ENCODE measurements around the gene TSPAN7.

TSPAN7 gene

GRCh38 chrX:38661561-38661960, 100.2 kb downstream of the TSPAN7 start:
- Histone ChIP-seq H4K8ac (ENCODE audit: low read depth, low read length) (no peak overlapping the region), H3K4me1 (ENCODE audit: control insufficient read depth in 1 of 2, insufficient read depth in 2 of 2, low read length in 2 of 2) (no peaks in the 10 kb centered on the region), H3K9ac (ENCODE audit: low read length) (no peak overlapping the region), H3K4me3 (ENCODE audit: low read depth, low read length) (no peak overlapping the region), H3K4me2 (ENCODE audit: low read length) (no peak overlapping the region), H3K14ac (ENCODE audit: low read length) (no peak overlapping the region), H3K9me3 (ENCODE audit: insufficient read depth, low read depth, low read length) (no peaks in the 10 kb centered on the region), H2AFZ (ENCODE audit: insufficient read depth, low read length, poor library complexity) (no peak overlapping the region), H2BK120ac (ENCODE audit: insufficient read depth, low read length, poor library complexity) (no peak overlapping the region), H3K18ac (ENCODE audit: low read length) (no peak overlapping the region), H3K27ac (ENCODE audit: low read depth, low read length) (no peak overlapping the region), H3K79me1 (ENCODE audit: low read length) (no peaks in the 10 kb centered on the region), H3K36me3 (ENCODE audit: control insufficient read depth in 1 of 2, insufficient read depth in 2 of 2, low read length in 2 of 2) (no peaks in the 10 kb centered on the region), H2BK12ac (ENCODE audit: low read length) (no peak overlapping the region), H3K23ac (ENCODE audit: low read length) (no peak overlapping the region), H4K91ac (ENCODE audit: low read depth, low read length) (no peak overlapping the region), H2AK5ac (ENCODE audit: low read length) (no peak overlapping the region), H2BK5ac (ENCODE audit: low read depth, low read length, poor library complexity) (no peak overlapping the region), H3K4ac (ENCODE audit: low read depth, low read length) (no peak overlapping the region), H3K79me2 (ENCODE audit: control insufficient read depth, insufficient read depth, low read length, poor library complexity) (no peaks in the 10 kb centered on the region), H4K12ac (ENCODE audit: low read depth, low read length) (no peak overlapping the region), H3K27me3 (ENCODE audit: insufficient read depth, low read length) (no peaks in the 10 kb centered on the region)
- no CpG with 5 or more reads among the region's 5 CpGs for WGBS (ENCODE audit: extremely low coverage, insufficient coverage, insufficient read length)
- DNase-seq: no peak

DNA sequence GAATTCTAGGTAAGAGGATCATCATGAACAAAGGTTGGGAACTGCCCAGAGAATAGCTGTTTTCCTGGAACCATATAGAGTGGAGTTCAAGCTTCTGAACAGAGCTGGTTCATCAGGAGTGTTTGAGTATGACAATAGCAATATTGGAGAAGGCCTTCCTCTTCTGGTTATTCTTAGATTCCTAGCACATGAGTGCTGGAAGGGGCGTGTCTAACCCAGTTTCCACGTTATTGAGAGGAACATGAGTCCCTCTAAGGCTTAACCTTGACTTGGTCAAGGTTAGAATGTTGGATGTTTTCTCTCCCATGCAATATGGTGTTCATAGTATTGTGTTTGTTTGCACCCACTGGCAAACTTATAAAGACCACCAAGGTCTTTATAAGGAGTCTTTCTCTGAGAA, 101.3 kb downstream of the TSPAN7 start:
- H2BK12ac ChIP-seq (ENCODE audit: low read length): no peak overlapping the region

DNA sequence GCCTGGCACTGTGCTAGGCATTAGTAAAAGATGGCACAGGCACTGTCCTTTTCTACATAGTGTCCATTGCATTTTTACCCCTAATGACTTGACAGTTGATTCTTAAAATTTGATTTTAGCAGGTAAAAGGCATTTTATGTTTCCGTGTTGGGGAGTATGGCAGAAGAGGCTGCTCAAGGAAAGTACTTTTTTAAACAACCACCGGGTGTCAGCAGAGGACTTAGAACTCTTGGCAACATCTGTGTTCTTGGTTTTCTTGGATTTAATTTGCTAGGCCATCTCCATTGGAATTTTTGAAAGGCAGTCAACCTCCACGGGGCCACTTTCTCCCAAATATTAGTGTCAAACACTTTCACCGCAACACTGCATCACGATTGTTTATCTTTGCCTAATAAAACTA, 102.9 kb downstream of the TSPAN7 start:
- Histone ChIP-seq H3K18ac (ENCODE audit: low read length) (no peak overlapping the region), H4K8ac (ENCODE audit: low read depth, low read length) (no peak overlapping the region), H2AK5ac (ENCODE audit: low read length) (no peak overlapping the region), H3K14ac (ENCODE audit: low read length) (no peak overlapping the region), H4K91ac (ENCODE audit: low read depth, low read length) (no peak overlapping the region), H3K36me3 (ENCODE audit: control insufficient read depth in 1 of 2, insufficient read depth in 2 of 2, low read length in 2 of 2) (no peaks in the 10 kb centered on the region), H2BK120ac (ENCODE audit: insufficient read depth, low read length, poor library complexity) (no peak overlapping the region), H3K9ac (ENCODE audit: low read length) (no peak overlapping the region), H3K27me3 (ENCODE audit: insufficient read depth, low read length) (no peaks in the 10 kb centered on the region), H3K27ac (ENCODE audit: low read depth, low read length) (no peak overlapping the region), H2BK12ac (ENCODE audit: low read length) (no peak overlapping the region), H3K23ac (ENCODE audit: low read length) (no peak overlapping the region), H3K4me2 (ENCODE audit: low read length) (no peak overlapping the region), H2AFZ (ENCODE audit: insufficient read depth, low read length, poor library complexity) (no peak overlapping the region), H3K9me3 (ENCODE audit: insufficient read depth, low read depth, low read length) (no peaks in the 10 kb centered on the region), H4K12ac (ENCODE audit: low read depth, low read length) (no peak overlapping the region), H3K4ac (ENCODE audit: low read depth, low read length) (no peak overlapping the region), H3K4me3 (ENCODE audit: low read depth, low read length) (no peak overlapping the region), H3K79me2 (ENCODE audit: control insufficient read depth, insufficient read depth, low read length, poor library complexity) (no peaks in the 10 kb centered on the region), H3K79me1 (ENCODE audit: low read length) (no peaks in the 10 kb centered on the region), H2BK5ac (ENCODE audit: low read depth, low read length, poor library complexity) (no peak overlapping the region), H3K4me1 (ENCODE audit: control insufficient read depth in 1 of 2, insufficient read depth in 2 of 2, low read length in 2 of 2) (no peaks in the 10 kb centered on the region)
- peak in 1 of 2 donors; percentile 47 for DNase-seq
- WGBS (ENCODE audit: extremely low coverage, insufficient coverage, insufficient read length): no CpG with 5 or more reads among the region's 5 CpGs

More for the DNA sequence above, 101.3 kb downstream of the TSPAN7 start:
- H3K4me1 ChIP-seq (ENCODE audit: control insufficient read depth in 1 of 2, insufficient read depth in 2 of 2, low read length in 2 of 2): no peaks in the 10 kb centered on the region
- no peak overlapping the region for H3K14ac ChIP-seq (ENCODE audit: low read length)
- no peak overlapping the region for H2BK120ac ChIP-seq (ENCODE audit: insufficient read depth, low read length, poor library complexity)
- no peaks in the 10 kb centered on the region for H3K9me3 ChIP-seq (ENCODE audit: insufficient read depth, low read depth, low read length)
- H2BK5ac ChIP-seq (ENCODE audit: low read depth, low read length, poor library complexity): no peak overlapping the region
- no peak overlapping the region for H3K9ac ChIP-seq (ENCODE audit: low read length)
- no peak overlapping the region for H3K4me2 ChIP-seq (ENCODE audit: low read length)
- H3K23ac ChIP-seq (ENCODE audit: low read length): no peak overlapping the region
- WGBS (ENCODE audit: extremely low coverage, insufficient coverage, insufficient read length): no CpG with 5 or more reads among the region's 2 CpGs
- no peak overlapping the region for H3K18ac ChIP-seq (ENCODE audit: low read length)
- H3K4me3 ChIP-seq (ENCODE audit: low read depth, low read length): no peak overlapping the region
- no peak overlapping the region for H4K12ac ChIP-seq (ENCODE audit: low read depth, low read length)
- H4K91ac ChIP-seq (ENCODE audit: low read depth, low read length): no peak overlapping the region
- no peaks in the 10 kb centered on the region for H3K36me3 ChIP-seq (ENCODE audit: control insufficient read depth in 1 of 2, insufficient read depth in 2 of 2, low read length in 2 of 2)
- H3K79me1 ChIP-seq (ENCODE audit: low read length): no peaks in the 10 kb centered on the region
- no peak overlapping the region for H3K27ac ChIP-seq (ENCODE audit: low read depth, low read length)
- H3K79me2 ChIP-seq (ENCODE audit: control insufficient read depth, insufficient read depth, low read length, poor library complexity): no peaks in the 10 kb centered on the region
- H2AFZ ChIP-seq (ENCODE audit: insufficient read depth, low read length, poor library complexity): no peak overlapping the region
- no peak overlapping the region for H3K4ac ChIP-seq (ENCODE audit: low read depth, low read length)
- H2AK5ac ChIP-seq (ENCODE audit: low read length): no peak overlapping the region
- no peaks in the 10 kb centered on the region for H3K27me3 ChIP-seq (ENCODE audit: insufficient read depth, low read length)
- no peak overlapping the region for H4K8ac ChIP-seq (ENCODE audit: low read depth, low read length)
- DNase-seq: no peak

GRCh38 chrX:38666909-38667308, 105.6 kb downstream of the TSPAN7 start:
- H2BK12ac ChIP-seq (ENCODE audit: low read length): no peak overlapping the region
- no peak overlapping the region for H3K14ac ChIP-seq (ENCODE audit: low read length)
- H2BK5ac ChIP-seq (ENCODE audit: low read depth, low read length, poor library complexity): no peak overlapping the region
- H3K23ac ChIP-seq (ENCODE audit: low read length): no peak overlapping the region
- H3K27ac ChIP-seq (ENCODE audit: low read depth, low read length): no peak overlapping the region
- no peak overlapping the region for H2AK5ac ChIP-seq (ENCODE audit: low read length)
- no peaks in the 10 kb centered on the region for H3K79me1 ChIP-seq (ENCODE audit: low read length)
- no peak overlapping the region for H3K4me3 ChIP-seq (ENCODE audit: low read depth, low read length)
- H2AFZ ChIP-seq (ENCODE audit: insufficient read depth, low read length, poor library complexity): no peak overlapping the region
- H3K4me2 ChIP-seq (ENCODE audit: low read length): no peak overlapping the region
- H3K9ac ChIP-seq (ENCODE audit: low read length): no peak overlapping the region
- no peaks in the 10 kb centered on the region for H3K27me3 ChIP-seq (ENCODE audit: insufficient read depth, low read length)
- no peak overlapping the region for H4K91ac ChIP-seq (ENCODE audit: low read depth, low read length)
- DNase-seq: no peak
- no peaks in the 10 kb centered on the region for H3K4me1 ChIP-seq (ENCODE audit: control insufficient read depth in 1 of 2, insufficient read depth in 2 of 2, low read length in 2 of 2)
- H2BK120ac ChIP-seq (ENCODE audit: insufficient read depth, low read length, poor library complexity): no peak overlapping the region
- no peak overlapping the region for H3K4ac ChIP-seq (ENCODE audit: low read depth, low read length)
- no peaks in the 10 kb centered on the region for H3K79me2 ChIP-seq (ENCODE audit: control insufficient read depth, insufficient read depth, low read length, poor library complexity)
- no peaks in the 10 kb centered on the region for H3K9me3 ChIP-seq (ENCODE audit: insufficient read depth, low read depth, low read length)
- H3K36me3 ChIP-seq (ENCODE audit: control insufficient read depth in 1 of 2, insufficient read depth in 2 of 2, low read length in 2 of 2): no peaks in the 10 kb centered on the region
- H4K12ac ChIP-seq (ENCODE audit: low read depth, low read length): no peak overlapping the region
- H4K8ac ChIP-seq (ENCODE audit: low read depth, low read length): no peak overlapping the region
- H3K18ac ChIP-seq (ENCODE audit: low read length): no peak overlapping the region

Measured in trophoblast cell (in vitro differentiated cells and primary cell).